Inflammatory macrophage treated with lipopolysaccharide for 1 hour (primary cell): ENCODE data around the gene MED15.

Experiments
- DNase-seq, 2 donors: peaks; one replicate each; pipeline ENCODE4 v3.0.0-alpha.2; 2020 to 2022

Gene MED15

GRCh38 chr22:20573176-20573832 is 65.9 kb downstream of the MED15 start:
- no peak for DNase-seq

GRCh38 chr22:20573833-20574615 is 66.6 kb downstream of the MED15 start:
- no peak for DNase-seq

GRCh38 chr22:20574920-20575353 is 67.5 kb downstream of the MED15 start:
- DNase-seq = no peak

GRCh38 chr22:20575724-20576444 is 68.5 kb downstream of the MED15 start:
- DNase-seq = no peak

- DNase-seq = peak; percentile 71 to 74
These were observed 69.0 kb downstream of the MED15 start for GRCh38 chr22:20576445-20576816.

GRCh38 chr22:20577045-20577444 is 69.6 kb downstream of the MED15 start:
- DNase-seq = no peak

- DNase-seq = peak in 1 of 2 donors; percentile 11
These were observed 70.2 kb downstream of the MED15 start for GRCh38 chr22:20577549-20577975.

GRCh38 chr22:20578192-20578591 is 70.8 kb downstream of the MED15 start:
- no peak for DNase-seq

GRCh38 chr22:20578707-20579106 is 71.3 kb downstream of the MED15 start:
- DNase-seq = no peak

GRCh38 chr22:20579273-20580120 is 72.1 kb downstream of the MED15 start:
- no peak for DNase-seq

- DNase-seq = no peak
These were observed 72.8 kb downstream of the MED15 start for GRCh38 chr22:20580179-20580578.

GRCh38 chr22:20580611-20581502 is 73.4 kb downstream of the MED15 start:
- DNase-seq = no peak

GRCh38 chr22:20581503-20582170 is 74.2 kb downstream of the MED15 start:
- DNase-seq = no peak

GRCh38 chr22:20582171-20582511 is 74.7 kb downstream of the MED15 start:
- DNase-seq = no peak

GRCh38 chr22:20582520-20583361 is 75.3 kb downstream of the MED15 start:
- no peak for DNase-seq

GRCh38 chr22:20583471-20583922 is 76.1 kb downstream of the MED15 start:
- DNase-seq = no peak

GRCh38 chr22:20584029-20584871 is 76.8 kb downstream of the MED15 start:
- DNase-seq = no peak

GRCh38 chr22:20584872-20585638 is 77.6 kb downstream of the MED15 start:
- no peak for DNase-seq
